ENCODE results near the gene DLK2.

GRCh38 chr6:43475516-43475915 lies 20.2 kb upstream of the DLK2 start:
- TF ChIP-seq, protein P1, sequence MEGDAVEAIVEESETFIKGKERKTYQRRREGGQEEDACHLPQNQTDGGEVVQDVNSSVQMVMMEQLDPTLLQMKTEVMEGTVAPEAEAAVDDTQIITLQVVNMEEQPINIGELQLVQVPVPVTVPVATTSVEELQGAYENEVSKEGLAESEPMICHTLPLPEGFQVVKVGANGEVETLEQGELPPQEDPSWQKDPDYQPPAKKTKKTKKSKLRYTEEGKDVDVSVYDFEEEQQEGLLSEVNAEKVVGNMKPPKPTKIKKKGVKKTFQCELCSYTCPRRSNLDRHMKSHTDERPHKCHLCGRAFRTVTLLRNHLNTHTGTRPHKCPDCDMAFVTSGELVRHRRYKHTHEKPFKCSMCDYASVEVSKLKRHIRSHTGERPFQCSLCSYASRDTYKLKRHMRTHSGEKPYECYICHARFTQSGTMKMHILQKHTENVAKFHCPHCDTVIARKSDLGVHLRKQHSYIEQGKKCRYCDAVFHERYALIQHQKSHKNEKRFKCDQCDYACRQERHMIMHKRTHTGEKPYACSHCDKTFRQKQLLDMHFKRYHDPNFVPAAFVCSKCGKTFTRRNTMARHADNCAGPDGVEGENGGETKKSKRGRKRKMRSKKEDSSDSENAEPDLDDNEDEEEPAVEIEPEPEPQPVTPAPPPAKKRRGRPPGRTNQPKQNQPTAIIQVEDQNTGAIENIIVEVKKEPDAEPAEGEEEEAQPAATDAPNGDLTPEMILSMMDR (IDR thresholded peaks at IDR 0.05; ENCODE audit: low read depth, low read length): no peak
- TF ChIP-seq EZH2phosphoT487 (IDR thresholded peaks at IDR 0.05; ENCODE audit: low read depth): no peak
